Activated T-helper 17 cell treated with anti-CD3 and anti-CD28 coated beads, Interleukin-2, amount 50 U/mL, for 72 hours (primary cell): Measurements from ENCODE around the gene NXPH3. TPM values are rescaled to one million over a fixed set of nuclear protein-coding genes. Genes with fewer than 3 reads are reported as not detected.
"Not testable (repeated sequence)": the region's sequence is repeated elsewhere in the genome, so short reads cannot be mapped to it uniquely, and the experiment has no call there.

ENCODE experiments used
- ATAC-seq: fragments of 150-1000 bp; cut with Tn5 transposase; replicated peaks from 2 replicates; pipeline ENCODE4 v1.10.0; 2021; ENCODE audit warnings: mild to moderate bottlenecking, moderate library complexity
- H3K27ac Mint-ChIP-seq: one replicate; pipeline ENCODE4 v1.8.0; 2022; ENCODE audit warnings: mixed read lengths
- H3K27me3 Mint-ChIP-seq: one replicate; pipeline ENCODE4 v1.8.0; 2022; ENCODE audit warnings: mixed read lengths
- H3K36me3 Mint-ChIP-seq: one replicate; pipeline ENCODE4 v1.8.0; 2022; ENCODE audit warnings: low read depth, mild to moderate bottlenecking, mixed read lengths
- H3K4me1 Mint-ChIP-seq: one replicate; pipeline ENCODE4 v1.8.0; 2022; ENCODE audit warnings: mixed read lengths
- H3K4me3 Mint-ChIP-seq: one replicate; pipeline ENCODE4 v1.8.0; 2022; ENCODE audit warnings: mild to moderate bottlenecking, mixed read lengths
- H3K9me3 Mint-ChIP-seq: one replicate; pipeline ENCODE4 v1.8.0; 2022; ENCODE audit warnings: mixed read lengths
- total RNA-seq, 2 donors: library from RNA; stranded (reverse); gene quantifications; one replicate each; pipeline ENCODE4 v1.2.3, GENCODE V29; 2022

The NXPH3 gene
- total RNA-seq, 2 donors from 2014 or later, result not detected

DNA sequence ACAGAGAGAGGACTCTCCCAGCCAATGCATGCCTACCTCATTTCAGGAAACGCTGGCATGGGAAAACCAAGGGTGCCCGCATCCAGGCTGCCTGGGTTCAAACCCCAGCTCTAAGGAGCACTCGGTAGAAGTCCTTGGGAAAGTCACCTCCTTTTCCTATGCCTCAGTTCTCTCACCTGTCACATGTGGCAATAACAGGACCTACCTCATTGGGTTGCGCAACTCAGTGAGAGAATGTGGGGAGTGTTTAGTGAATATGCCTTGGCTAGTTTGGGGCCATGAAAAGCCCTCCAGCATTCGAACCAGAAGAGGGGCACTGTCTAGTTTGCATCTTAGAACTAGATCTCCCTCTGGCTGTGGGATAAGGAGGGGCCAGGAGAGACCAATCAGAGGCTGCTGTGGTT lies 9.0 kb upstream of the NXPH3 start:
- Mint-ChIP-seq H3K4me3 (no peak overlapping the region), H3K4me1 (peaks cover 7% of the 10 kb centered on the region), H3K27ac (no peak overlapping the region), H3K27me3 (peaks cover 3% of the 10 kb centered on the region), H3K36me3 (no peaks in the 10 kb centered on the region), H3K9me3 (no peaks in the 10 kb centered on the region)
- ATAC-seq, result no peak

DNA sequence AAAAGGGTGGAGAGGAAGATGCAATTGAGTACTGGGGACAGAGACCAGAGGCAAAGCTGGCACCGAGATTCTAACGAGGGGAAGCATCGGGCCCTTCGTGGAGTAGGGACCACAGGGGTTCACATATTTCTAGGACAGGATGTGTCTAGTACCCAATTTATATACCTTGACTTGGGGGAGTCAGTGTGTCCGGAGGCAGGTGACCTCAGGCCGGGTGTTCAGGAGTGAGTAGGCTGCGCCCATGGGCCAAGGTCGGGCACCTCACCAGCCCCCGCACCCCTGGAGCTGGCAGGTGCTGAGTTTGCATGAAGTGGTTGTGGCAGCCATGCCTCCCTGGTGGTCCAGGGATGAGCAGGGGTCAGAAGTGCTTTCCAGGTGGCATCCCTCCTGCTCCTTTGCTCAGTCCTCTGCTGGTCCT lies 8.6 kb upstream of the NXPH3 start:
- Mint-ChIP-seq H3K9me3 (no peaks in the 10 kb centered on the region), H3K4me3 (no peak overlapping the region), H3K4me1 (peaks cover 7% of the 10 kb centered on the region), H3K27ac (no peak overlapping the region), H3K27me3 (peaks cover 3% of the 10 kb centered on the region), H3K36me3 (no peaks in the 10 kb centered on the region)
- ATAC-seq, result no peak

DNA sequence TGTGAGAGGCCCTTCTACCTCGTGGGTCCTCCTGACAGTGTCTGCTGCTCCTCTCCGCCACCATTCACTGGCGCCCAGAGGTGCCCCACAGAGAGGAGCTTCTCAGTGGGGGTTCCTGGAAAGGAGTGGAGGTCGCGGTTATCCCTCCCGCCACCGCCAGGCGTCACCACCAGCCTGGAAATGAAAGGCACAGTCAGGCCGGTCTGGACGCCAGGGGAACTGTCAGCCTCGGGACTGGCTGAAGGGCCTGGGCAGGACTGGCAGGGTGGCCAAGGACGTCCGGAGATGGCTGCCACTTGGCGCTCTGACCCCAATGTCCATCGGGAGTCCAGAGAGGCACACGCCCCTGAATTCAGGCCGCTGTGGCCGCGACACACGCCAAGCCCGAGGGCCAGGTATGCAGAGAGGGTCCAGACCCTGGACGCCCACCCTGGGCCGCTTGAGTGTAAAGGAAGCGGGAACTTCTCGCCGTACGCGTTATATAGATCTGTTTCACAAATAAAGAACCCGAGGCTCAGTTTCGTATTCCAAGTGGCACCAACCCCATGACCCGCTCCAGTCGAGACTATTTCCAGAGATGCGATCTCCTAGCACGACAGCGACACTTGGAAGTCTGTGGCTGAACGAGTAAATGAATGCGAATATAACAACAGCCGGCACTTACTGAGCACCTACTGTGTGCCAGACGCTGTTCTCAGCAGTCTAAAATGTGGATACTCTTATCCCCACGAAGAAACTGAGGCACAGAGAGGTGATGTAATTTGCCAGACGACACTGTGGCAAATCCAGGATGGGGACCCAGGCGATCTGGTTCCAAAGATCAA lies 7.6 kb upstream of the NXPH3 start:
- no peaks in the 10 kb centered on the region for H3K36me3 Mint-ChIP-seq
- peak overlapping the region; percentile 73 for H3K4me3 Mint-ChIP-seq
- peaks cover 4% of the 10 kb centered on the region for H3K27me3 Mint-ChIP-seq
- ATAC-seq, result peak; percentile 62
- no peaks in the 10 kb centered on the region for H3K9me3 Mint-ChIP-seq
- H3K4me1 Mint-ChIP-seq, result peaks cover 7% of the 10 kb centered on the region
- H3K27ac Mint-ChIP-seq, result no peak overlapping the region

DNA sequence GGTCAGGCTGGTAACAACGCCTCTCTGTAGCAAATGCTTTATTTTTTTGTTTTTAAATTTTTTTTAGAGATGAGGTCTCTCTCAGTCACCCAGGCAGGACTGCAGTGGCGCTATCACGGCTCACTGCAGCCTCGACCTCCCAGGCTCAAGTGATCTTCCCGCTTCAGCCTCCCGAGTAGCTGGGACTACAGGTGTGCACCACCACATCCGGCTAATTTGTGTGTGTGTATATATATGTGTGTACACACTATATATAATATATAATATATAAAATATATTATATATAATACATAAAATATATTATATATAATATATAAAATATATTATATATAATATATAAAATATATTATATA lies 7.0 kb upstream of the NXPH3 start:
- ATAC-seq, H3K4me1 Mint-ChIP-seq, H3K27ac Mint-ChIP-seq, H3K9me3 Mint-ChIP-seq, H3K36me3 Mint-ChIP-seq, H3K27me3 Mint-ChIP-seq: not testable (repeated sequence)
- peak overlapping the region; percentile 73 for H3K4me3 Mint-ChIP-seq

DNA sequence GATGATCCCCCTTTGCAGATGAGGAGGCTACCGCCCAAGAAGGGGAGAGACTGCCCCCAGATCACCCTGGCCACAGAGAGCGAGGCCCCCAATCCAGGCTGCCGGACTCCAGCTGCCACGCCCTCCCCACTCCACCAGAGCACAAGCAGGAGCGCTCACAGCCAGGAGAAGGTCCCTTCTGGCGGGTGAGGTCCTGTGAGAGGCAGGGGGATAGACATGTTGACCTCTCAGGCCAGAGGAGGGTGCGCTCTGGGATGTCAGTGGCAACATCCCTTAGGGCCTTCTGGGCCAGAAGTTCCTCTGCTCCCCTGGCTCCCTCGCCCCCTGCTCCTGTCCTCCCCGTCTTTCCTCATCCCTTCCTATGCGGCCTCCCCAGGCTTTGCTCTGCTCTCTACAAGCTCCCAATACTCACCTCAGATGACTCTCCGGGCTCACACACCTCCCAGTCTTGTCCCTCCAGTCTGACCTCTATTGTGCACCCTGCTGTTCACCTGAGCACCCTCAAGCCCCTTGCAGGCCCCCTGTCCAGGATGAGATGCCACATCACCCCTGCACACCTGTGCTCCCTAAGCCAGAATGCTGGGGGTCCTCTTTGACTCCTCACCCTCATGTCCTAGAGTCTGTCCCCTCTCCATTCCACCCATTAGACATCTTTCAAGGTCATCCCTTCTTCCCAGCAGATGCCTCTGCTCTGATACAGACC lies 5.0 kb upstream of the NXPH3 start:
- peaks cover 5% of the 10 kb centered on the region for H3K4me1 Mint-ChIP-seq
- H3K4me3 Mint-ChIP-seq, result peak overlapping the region; percentile 89
- H3K27ac Mint-ChIP-seq, result peak overlapping the region; percentile 41
- no peak for ATAC-seq
- H3K27me3 Mint-ChIP-seq, result peaks cover 13% of the 10 kb centered on the region
- no peaks in the 10 kb centered on the region for H3K36me3 Mint-ChIP-seq
- H3K9me3 Mint-ChIP-seq, result no peaks in the 10 kb centered on the region

DNA sequence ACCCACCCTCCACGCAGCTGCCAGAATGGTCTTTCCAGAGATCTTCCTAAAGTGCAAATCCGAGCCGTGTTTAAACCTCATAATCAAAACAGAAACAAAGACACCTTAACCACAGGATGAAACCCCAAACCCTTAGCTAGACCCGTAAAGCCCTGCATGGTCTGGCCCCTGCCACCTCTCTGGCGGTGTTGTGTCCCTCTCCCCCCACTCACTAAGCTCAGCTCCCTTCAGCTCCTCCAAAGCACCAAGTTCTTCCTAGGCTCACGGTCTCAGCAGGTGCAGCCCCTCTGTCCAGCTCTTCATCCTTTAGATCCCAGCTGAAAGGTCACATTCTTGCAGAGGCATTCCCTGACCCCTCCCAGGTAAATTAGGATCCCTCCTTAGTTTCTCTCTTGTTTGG lies 4.4 kb upstream of the NXPH3 start:
- Mint-ChIP-seq H3K27ac (peak overlapping the region; percentile 1), H3K4me1 (no peaks in the 10 kb centered on the region), H3K27me3 (peaks cover 13% of the 10 kb centered on the region), H3K4me3 (peak overlapping the region; percentile 89), H3K36me3 (no peaks in the 10 kb centered on the region), H3K9me3 (no peaks in the 10 kb centered on the region)
- ATAC-seq, result no peak

DNA sequence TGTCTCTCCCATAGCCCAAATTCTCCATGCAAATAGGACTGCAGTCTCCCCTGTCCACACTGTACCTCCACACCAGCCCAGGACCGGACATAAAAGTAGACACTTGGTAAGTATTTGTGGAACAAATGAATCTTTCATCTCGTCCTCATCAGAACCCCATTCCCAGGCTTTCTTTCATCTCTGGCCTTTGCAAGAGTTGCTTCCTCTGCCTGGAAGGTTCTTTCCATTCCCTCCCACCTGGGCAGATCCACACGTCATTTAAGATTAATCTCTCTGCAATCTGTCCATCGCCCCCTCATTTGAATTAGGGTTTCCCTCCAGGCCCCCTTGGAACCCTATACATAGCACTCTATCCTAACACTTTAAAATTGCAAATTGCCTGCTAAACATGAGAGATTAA lies 3.9 kb upstream of the NXPH3 start:
- H3K27me3 Mint-ChIP-seq, result peaks cover 13% of the 10 kb centered on the region
- no peak overlapping the region for H3K4me3 Mint-ChIP-seq
- H3K27ac Mint-ChIP-seq, result peak overlapping the region; percentile 1
- no peaks in the 10 kb centered on the region for H3K9me3 Mint-ChIP-seq
- H3K4me1 Mint-ChIP-seq, result no peaks in the 10 kb centered on the region
- H3K36me3 Mint-ChIP-seq, result no peaks in the 10 kb centered on the region
- ATAC-seq, result no peak

DNA sequence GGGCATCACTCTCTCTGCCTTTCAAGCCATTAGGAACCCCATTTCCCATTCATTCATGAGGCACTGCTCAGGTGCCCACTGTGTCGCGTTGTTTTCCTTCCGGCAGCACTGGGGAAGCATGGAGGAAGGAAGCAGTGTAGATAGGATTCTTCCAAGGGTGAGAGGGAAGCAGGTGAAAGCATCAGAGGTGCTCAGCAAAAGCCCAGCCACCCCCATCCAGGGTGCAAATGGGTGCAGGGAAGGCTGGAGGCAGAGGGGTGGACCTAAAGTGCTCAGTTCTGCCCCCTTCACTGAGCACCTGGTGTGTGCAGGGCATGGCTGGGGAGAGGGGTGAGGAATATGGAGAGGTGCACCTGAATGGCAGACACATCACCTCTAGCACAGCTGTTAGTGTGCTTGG lies 3.4 kb upstream of the NXPH3 start:
- Mint-ChIP-seq H3K36me3 (no peaks in the 10 kb centered on the region), H3K9me3 (no peaks in the 10 kb centered on the region), H3K27me3 (peaks cover 17% of the 10 kb centered on the region), H3K4me1 (no peaks in the 10 kb centered on the region), H3K27ac (no peak overlapping the region), H3K4me3 (no peak overlapping the region)
- no peak for ATAC-seq

DNA sequence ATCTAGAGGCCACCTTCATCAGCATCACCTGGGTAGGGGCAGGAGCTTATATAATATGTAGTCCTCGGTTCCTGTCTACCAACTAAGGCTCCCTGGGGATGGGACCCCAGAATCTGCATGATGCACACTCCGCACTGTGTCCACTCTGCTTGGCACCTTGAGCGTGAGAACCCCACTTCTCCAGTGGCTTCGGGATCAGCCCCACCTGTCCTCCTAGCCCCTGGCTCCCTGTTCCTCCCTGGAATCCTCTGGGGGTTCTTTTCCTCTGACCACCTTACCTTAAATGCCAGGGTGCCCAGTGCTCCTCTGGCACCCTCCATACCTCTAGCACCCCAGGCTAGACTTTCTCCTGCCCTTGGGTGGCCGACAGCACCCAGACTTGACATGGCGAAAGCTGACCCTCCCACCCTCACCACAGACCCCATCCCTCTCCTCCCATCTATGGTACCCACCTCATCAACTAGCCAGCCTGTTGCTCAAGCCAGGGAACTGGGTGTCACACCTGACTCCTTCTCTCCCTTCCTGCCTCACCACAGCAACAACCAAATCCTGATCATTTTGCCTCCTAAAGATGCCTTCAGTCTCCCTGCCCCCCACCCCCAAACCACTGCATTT lies 2.8 kb upstream of the NXPH3 start:
- no peak overlapping the region for H3K27ac Mint-ChIP-seq
- no peak for ATAC-seq
- no peaks in the 10 kb centered on the region for H3K36me3 Mint-ChIP-seq
- no peaks in the 10 kb centered on the region for H3K4me1 Mint-ChIP-seq
- no peaks in the 10 kb centered on the region for H3K9me3 Mint-ChIP-seq
- no peak overlapping the region for H3K4me3 Mint-ChIP-seq
- H3K27me3 Mint-ChIP-seq, result peaks cover 23% of the 10 kb centered on the region

DNA sequence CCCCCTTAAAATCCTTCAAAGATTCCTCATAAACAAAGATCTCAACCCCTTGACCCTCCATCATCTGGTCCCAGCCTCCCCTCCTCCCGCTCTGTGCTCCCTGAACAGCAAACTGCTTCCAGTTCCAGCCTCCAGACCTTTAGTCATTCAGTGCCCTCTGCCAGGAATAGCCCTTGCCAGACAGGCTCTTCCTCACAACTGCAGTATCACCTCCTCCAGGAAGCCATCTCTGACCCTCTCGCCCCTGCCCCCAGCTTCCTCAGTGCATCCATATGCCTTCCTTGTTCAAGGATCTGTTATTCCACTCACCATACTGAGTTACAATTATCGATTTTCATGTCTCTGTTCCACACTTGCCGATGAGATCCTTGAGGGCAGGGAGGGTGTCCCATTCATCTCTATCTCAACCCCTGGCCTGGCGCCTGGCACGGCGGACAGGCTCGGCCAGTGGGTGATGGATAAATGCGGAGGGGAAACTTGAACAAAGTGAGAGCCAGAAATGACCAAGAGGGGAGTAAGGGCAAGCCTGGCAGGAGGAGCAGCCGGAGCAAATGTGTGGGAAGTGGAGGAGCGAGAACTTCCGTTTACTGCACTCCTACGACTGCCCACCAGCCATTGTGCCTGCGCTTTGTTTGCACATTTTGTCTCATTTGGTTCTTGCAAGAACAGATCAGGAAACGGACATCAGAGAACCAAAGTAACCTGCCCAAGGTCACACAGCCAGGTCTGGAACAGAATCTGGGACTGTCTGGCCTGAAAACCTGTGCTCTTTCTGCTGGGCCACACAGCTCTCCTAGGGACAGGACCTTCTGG lies 2.0 kb upstream of the NXPH3 start:
- H3K27me3 Mint-ChIP-seq, result peaks cover 27% of the 10 kb centered on the region

DNA sequence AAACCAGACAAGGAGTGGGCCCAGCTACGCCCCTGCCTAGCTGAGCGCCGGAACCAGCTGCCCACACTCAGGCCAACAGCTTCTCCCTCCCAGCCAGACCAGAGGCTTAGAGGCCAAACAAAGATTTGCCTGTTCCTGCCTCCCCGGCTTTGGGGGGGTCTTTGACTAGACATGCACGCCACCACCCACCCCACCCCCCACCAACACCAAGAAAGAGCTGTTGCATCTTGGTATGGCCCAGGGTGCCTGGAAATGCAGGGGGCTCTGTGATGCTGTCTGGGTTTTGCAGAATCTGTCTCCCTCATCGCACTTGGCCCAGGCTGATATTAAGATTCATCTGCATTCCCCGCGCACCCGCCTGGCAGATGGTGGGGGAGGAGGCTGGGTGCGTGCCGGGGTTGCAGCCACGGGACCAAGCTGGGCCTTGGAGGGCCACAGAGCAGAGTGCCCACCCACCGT lies 1.3 kb upstream of the NXPH3 start:
- no peak overlapping the region for H3K4me3 Mint-ChIP-seq

More for the DNA sequence above, 2.0 kb upstream of the NXPH3 start:
- no peaks in the 10 kb centered on the region for H3K36me3 Mint-ChIP-seq
- no peak overlapping the region for H3K27ac Mint-ChIP-seq
- no peak overlapping the region for H3K4me3 Mint-ChIP-seq
- no peaks in the 10 kb centered on the region for H3K9me3 Mint-ChIP-seq
- no peaks in the 10 kb centered on the region for H3K4me1 Mint-ChIP-seq
- no peak for ATAC-seq

DNA sequence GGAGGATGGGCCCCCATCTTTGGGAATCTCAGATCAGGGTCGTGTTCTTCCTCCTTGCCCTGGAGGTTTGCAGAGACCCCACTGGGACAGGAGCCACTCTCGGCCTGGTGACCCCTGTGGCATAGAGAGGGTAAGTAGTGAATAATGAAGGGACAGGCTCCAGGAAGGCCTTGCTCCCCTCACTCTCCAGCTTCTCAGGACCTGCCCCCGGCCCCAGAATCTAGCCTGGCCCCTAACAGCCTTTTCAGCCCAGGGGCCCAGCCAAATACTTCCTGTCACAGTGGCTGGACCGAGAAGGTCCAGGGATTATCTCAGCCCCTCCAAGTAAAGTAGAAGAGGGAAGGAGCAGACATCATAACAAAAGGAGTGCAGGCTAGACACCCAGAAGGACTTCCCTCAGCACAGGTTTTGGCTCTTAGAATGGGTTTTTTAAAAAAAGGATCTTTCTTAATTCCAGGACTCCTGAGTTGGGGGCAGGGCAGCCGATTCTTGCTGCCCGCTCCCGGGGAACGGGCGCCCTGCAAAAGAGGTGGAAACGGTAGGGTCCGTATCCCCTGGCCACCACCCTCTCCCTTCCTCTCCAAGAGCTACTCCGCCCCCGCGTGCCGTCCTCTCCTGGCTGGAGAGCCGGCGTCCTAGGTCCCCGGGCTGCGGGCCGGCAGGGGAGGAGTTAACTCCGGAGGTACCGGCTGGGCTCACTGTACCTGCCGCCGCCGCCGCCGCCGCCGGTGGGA lies 559 bp upstream of the NXPH3 start:
- H3K36me3 Mint-ChIP-seq, result no peaks in the 10 kb centered on the region
- H3K4me1 Mint-ChIP-seq, result no peaks in the 10 kb centered on the region
- H3K27ac Mint-ChIP-seq, result no peak overlapping the region
- no peak for ATAC-seq
- peak overlapping the region; percentile 47 for H3K4me3 Mint-ChIP-seq
- H3K9me3 Mint-ChIP-seq, result no peaks in the 10 kb centered on the region
- peaks cover 28% of the 10 kb centered on the region for H3K27me3 Mint-ChIP-seq

More for the DNA sequence above, 1.3 kb upstream of the NXPH3 start:
- Mint-ChIP-seq H3K9me3 (no peaks in the 10 kb centered on the region), H3K27ac (no peak overlapping the region), H3K4me1 (no peaks in the 10 kb centered on the region), H3K27me3 (peaks cover 28% of the 10 kb centered on the region), H3K36me3 (no peaks in the 10 kb centered on the region)
- ATAC-seq, result no peak

DNA sequence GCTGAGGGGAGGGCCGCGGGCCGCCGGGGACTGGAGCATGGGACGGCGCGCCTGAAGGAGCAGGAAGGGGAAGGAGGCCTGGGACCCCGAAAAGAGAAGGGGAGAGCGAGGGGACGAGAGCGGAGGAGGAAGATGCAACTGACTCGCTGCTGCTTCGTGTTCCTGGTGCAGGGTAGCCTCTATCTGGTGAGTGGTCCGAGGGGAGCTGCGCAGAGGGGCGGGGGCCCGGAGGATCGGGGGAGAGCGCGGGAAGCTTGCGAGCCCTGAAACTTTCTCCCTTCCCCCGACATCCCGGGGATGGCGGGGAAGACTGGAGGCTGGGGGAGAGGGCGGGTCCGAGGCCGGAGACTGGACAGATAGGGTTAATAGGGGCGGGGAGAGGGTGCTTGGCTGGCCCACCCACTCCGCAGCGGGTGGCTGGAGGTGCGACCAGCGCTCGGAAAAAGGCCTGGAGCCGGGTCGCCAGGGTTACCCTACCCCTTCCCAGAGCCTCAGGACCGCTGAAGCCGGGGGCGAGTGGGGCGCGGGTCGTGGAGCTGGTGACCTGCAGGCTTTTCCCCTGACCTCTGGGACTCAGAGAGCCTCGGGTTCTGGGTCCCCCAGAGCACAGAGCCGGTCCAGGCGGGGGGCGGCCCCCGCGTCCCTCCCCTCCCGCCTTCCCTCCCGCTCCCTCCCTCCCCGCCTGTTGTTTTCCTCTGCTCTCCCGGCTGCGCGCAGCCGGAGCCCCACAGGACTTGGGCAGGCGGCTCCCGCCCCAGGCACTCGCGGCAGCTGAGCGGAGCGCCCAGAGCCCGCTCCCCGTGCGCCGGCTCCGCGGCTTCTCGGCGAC lies 631 bp downstream of the NXPH3 start:
- peak overlapping the region; percentile 51 for H3K4me3 Mint-ChIP-seq
- H3K27me3 Mint-ChIP-seq, result peaks cover 25% of the 10 kb centered on the region
- H3K4me1 Mint-ChIP-seq, result no peaks in the 10 kb centered on the region
- no peak overlapping the region for H3K27ac Mint-ChIP-seq
- H3K36me3 Mint-ChIP-seq, result no peaks in the 10 kb centered on the region
- no peaks in the 10 kb centered on the region for H3K9me3 Mint-ChIP-seq
- ATAC-seq, result peak; percentile 2
